OCI-LY3 (cell line): ENCODE measurements around the gene NDUFAF5.
"Not testable (repeated sequence)": the region's sequence is repeated elsewhere in the genome, so short reads cannot be mapped to it uniquely, and the experiment has no call there.

Source experiments
- H2AFZ ChIP-seq: fragments of 200-600, 300-600 bp; shearing (Covaris generic); 2 replicates; pipeline ENCODE4 v1.6.0; 2014; ENCODE audit warnings: antibody characterized with exemption, low read depth, low read length
- H3K27ac ChIP-seq: fragments of 200-600, 300-600 bp; sonication (generic); 2 replicates; pipeline ENCODE4 v1.5.1; 2014; ENCODE audit warnings: mild to moderate bottlenecking, low read length, moderate library complexity, mixed read lengths
- H3K27me3 ChIP-seq: fragments of 200-600, 300-600 bp; sonication (generic); 2 replicates; pipeline ENCODE4 v1.6.1; 2014; ENCODE audit warnings: low read depth, low read length, mixed read lengths
- H3K36me3 ChIP-seq: fragments of 200-600, 300-600 bp; sonication (generic); replicated peaks from 2 replicates; pipeline ENCODE3; 2014; ENCODE audit warnings: low read depth, low read length, mixed read lengths
- H3K4me1 ChIP-seq: fragments of 300-600, 200-600 bp; sonication (generic); 2 replicates; pipeline ENCODE4 v1.6.1; 2014; ENCODE audit warnings: low read length, mixed read lengths
- H3K4me2 ChIP-seq: fragments of 200-600, 300-600 bp; sonication (generic); 2 replicates; pipeline ENCODE4 v1.6.1; 2014; ENCODE audit warnings: low read length, mixed read lengths
- H3K4me3 ChIP-seq: fragments of 300-600, 200-600 bp; sonication (generic); 2 replicates; pipeline ENCODE4 v1.5.1; 2014; ENCODE audit warnings: antibody characterized with exemption, mild to moderate bottlenecking, low read length, moderate library complexity
- H3K79me2 ChIP-seq: fragments of 300-600, 200-600 bp; shearing (Covaris generic); 2 replicates; pipeline ENCODE4 v1.6.1; 2014; ENCODE audit warnings: mild to moderate bottlenecking, low read length, mixed read lengths
- H3K9ac ChIP-seq: fragments of 300-600, 200-600 bp; shearing (Covaris generic); 2 replicates; pipeline ENCODE4 v1.6.0; 2014; ENCODE audit warnings: mild to moderate bottlenecking, low read length, moderate library complexity
- H3K9me3 ChIP-seq: fragments of 200-600, 300-600 bp; shearing (Covaris generic); 2 replicates; pipeline ENCODE4 v1.6.1; 2014; ENCODE audit warnings: low read length, mixed read lengths; ENCODE audit not compliant: insufficient read depth
- H4K20me1 ChIP-seq: fragments of 200-600, 300-600 bp; sonication (generic); 2 replicates; pipeline ENCODE4 v1.6.1; 2016; ENCODE audit warnings: low read length, mixed read lengths; ENCODE audit not compliant: insufficient read depth
- EZH2phosphoT487 ChIP-seq: fragments of 200-600 bp; shearing (Covaris generic); IDR thresholded peaks from 2 replicates; pipeline ENCODE4 v1.6.1; 2018; ENCODE audit warnings: antibody characterized with exemption, mixed run types, low read depth
- TF ChIP-seq, protein P1 (sequence below): fragments of 200-600, 300-600 bp; sonication (generic); IDR thresholded peaks from 2 replicates; pipeline ENCODE4 v1.5.1; 2014; ENCODE audit warnings: antibody characterized with exemption, low read length, low read depth

Gene NDUFAF5

DNA sequence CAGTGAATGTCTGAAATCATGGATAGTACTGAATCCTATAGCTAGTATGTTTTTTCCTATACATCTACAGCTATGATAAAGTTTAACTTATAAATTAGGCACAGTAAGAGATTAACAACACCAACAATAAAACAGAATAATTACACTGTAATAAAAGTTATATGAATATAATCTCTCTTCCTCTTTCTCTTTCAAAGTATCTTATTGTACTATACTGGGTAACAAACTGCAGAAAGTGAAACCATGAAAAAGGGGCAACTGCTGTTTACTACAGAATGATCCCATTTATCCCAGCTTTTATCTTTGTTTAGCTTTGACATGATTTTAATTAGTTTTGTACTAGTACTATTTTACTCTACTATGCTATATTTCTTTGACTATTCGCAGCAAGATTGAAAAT, 25.9 kb upstream of the NDUFAF5 start:
- Histone ChIP-seq H3K36me3 (peaks cover 64% of the 10 kb centered on the region), H3K79me2 (no peaks in the 10 kb centered on the region), H3K9ac (no peak overlapping the region), H3K4me1 (no peaks in the 10 kb centered on the region), H2AFZ (no peak overlapping the region), H3K27ac (no peak overlapping the region), H3K4me2 (no peak overlapping the region), H3K4me3 (no peak overlapping the region), H4K20me1 (no peaks in the 10 kb centered on the region), H3K9me3 (no peaks in the 10 kb centered on the region), H3K27me3 (no peaks in the 10 kb centered on the region)
- no peak for TF ChIP-seq EZH2phosphoT487
- TF ChIP-seq, protein P1, sequence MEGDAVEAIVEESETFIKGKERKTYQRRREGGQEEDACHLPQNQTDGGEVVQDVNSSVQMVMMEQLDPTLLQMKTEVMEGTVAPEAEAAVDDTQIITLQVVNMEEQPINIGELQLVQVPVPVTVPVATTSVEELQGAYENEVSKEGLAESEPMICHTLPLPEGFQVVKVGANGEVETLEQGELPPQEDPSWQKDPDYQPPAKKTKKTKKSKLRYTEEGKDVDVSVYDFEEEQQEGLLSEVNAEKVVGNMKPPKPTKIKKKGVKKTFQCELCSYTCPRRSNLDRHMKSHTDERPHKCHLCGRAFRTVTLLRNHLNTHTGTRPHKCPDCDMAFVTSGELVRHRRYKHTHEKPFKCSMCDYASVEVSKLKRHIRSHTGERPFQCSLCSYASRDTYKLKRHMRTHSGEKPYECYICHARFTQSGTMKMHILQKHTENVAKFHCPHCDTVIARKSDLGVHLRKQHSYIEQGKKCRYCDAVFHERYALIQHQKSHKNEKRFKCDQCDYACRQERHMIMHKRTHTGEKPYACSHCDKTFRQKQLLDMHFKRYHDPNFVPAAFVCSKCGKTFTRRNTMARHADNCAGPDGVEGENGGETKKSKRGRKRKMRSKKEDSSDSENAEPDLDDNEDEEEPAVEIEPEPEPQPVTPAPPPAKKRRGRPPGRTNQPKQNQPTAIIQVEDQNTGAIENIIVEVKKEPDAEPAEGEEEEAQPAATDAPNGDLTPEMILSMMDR: no peak

DNA sequence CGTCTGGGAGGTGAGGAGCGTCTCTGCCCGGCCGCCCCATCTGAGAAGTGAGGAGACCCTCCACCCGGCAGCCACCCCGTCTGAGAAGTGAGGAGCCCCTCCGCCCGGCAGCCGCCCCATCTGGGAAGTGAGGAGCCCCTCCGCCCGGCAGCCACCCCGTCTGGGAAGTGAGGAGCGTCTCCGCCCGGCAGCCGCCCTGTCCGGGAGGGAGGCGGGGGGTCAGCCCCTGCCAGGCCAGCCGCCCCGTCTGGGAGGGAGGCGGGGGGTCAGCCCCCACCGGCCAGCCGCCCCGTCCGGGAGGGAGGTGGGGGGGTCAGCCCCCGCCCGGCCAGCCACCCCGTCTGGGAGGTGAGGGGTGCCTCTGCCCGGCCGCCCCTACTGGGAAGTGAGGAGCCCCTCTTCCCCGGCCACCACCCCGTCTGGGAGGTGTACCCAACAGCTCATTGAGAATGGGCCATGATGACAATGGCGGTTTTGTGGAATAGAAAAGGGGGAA, 24.3 kb upstream of the NDUFAF5 start:
- not testable (repeated sequence) for H3K79me2 ChIP-seq, H3K9me3 ChIP-seq, H4K20me1 ChIP-seq, H3K4me2 ChIP-seq, H3K27ac ChIP-seq, H3K4me1 ChIP-seq, H3K9ac ChIP-seq, H3K4me3 ChIP-seq, H3K27me3 ChIP-seq, H2AFZ ChIP-seq
- H3K36me3 ChIP-seq: peaks cover 65% of the 10 kb centered on the region

DNA sequence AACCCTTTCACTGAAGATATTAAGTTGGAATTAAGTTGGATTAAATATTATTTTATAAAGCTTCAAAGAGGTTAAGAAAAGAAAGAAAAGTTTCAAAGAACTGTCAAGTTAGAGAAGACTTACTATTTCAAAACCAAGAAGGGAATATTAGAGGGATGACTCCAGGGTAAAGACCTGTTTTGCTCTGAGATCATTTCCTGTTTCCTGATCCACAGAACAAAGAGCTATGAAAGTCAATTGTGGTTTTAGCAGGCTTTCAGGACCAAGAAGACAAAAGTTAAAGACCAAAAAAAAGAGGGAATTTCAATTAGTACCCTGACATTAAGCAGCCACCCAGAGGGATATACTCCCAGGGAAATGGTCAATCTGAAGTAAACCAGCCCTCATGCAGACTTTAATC, 19.5 kb upstream of the NDUFAF5 start:
- Histone ChIP-seq H2AFZ (no peak overlapping the region), H3K4me1 (no peaks in the 10 kb centered on the region), H3K36me3 (peaks cover 74% of the 10 kb centered on the region), H3K9me3 (peaks cover 16% of the 10 kb centered on the region; the same call in 1 of the 2 replicates), H3K27ac (no peak overlapping the region), H3K4me2 (no peak overlapping the region), H3K27me3 (no peaks in the 10 kb centered on the region), H3K79me2 (no peaks in the 10 kb centered on the region), H3K9ac (no peak overlapping the region), H3K4me3 (no peak overlapping the region), H4K20me1 (no peaks in the 10 kb centered on the region)
- TF ChIP-seq EZH2phosphoT487: no peak
- TF ChIP-seq, protein P1: no peak

DNA sequence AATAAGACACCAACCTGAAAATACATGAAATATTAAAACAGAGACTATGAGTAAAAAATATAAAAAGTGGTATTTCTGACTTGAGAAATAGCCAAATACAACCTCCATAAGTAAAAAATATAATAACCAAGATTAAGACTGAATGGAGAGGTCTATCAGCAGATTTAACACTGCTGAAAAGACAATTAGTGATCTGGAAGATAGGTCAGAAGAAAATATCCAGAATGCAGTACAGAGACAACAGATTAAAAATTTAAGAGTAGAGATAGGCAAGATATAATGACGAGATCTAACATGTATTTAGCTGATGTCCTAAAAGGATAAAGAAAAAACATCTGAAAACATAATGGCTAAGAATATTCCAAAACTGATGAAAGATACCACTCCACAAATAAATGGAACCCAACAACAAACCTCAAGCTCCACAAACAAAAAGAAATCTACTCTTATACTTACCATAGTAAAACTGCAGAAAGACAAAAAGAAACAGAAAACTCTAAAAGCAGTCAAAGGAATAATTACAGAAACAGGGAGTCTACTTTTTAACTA, 18.9 kb upstream of the NDUFAF5 start:
- no peak overlapping the region for H3K9ac ChIP-seq

More for the DNA sequence above, 18.9 kb upstream of the NDUFAF5 start:
- Histone ChIP-seq H3K79me2 (no peaks in the 10 kb centered on the region), H2AFZ (no peak overlapping the region), H3K27ac (no peak overlapping the region), H3K4me2 (no peak overlapping the region), H3K4me1 (no peaks in the 10 kb centered on the region), H3K4me3 (no peak overlapping the region), H4K20me1 (no peaks in the 10 kb centered on the region), H3K36me3 (peaks cover 81% of the 10 kb centered on the region), H3K9me3 (peaks cover 16% of the 10 kb centered on the region; the same call in 1 of the 2 replicates), H3K27me3 (no peaks in the 10 kb centered on the region)
- TF ChIP-seq, protein P1: no peak
- TF ChIP-seq EZH2phosphoT487: no peak
